Measurements from ENCODE around the gene SAMD14.

GRCh38 chr17:50152736-50153135, 22.8 kb upstream of the SAMD14 start:
- TF ChIP-seq, protein P1, sequence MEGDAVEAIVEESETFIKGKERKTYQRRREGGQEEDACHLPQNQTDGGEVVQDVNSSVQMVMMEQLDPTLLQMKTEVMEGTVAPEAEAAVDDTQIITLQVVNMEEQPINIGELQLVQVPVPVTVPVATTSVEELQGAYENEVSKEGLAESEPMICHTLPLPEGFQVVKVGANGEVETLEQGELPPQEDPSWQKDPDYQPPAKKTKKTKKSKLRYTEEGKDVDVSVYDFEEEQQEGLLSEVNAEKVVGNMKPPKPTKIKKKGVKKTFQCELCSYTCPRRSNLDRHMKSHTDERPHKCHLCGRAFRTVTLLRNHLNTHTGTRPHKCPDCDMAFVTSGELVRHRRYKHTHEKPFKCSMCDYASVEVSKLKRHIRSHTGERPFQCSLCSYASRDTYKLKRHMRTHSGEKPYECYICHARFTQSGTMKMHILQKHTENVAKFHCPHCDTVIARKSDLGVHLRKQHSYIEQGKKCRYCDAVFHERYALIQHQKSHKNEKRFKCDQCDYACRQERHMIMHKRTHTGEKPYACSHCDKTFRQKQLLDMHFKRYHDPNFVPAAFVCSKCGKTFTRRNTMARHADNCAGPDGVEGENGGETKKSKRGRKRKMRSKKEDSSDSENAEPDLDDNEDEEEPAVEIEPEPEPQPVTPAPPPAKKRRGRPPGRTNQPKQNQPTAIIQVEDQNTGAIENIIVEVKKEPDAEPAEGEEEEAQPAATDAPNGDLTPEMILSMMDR (conservative IDR thresholded peaks at IDR 0.05), result no peak
- no peak for TF ChIP-seq ZFX (IDR thresholded peaks at IDR 0.05)

All from C4-2B (cell line).